ENCODE measurements around the gene MSLN. TPM values are rescaled to one million over a fixed set of nuclear protein-coding genes. Genes with fewer than 3 reads are reported as not detected.

The MSLN gene
- total RNA-seq, 1 donor from 2014 or later = 4.5 TPM

GRCh38 chr16:799948-800833 lies 39.7 kb downstream of the MSLN start, which contains the start of gene GNG13:
Gene GNG13 (minus strand): TSS chr16:800734. CDS start chr16:799077, 1,657 bp downstream.
- Histone ChIP-seq H3K27me3 (ENCODE audit: control insufficient read depth, insufficient read depth, low read length) (peaks cover 16% of the 10 kb centered on the region), H3K36me3 (ENCODE audit: control insufficient read depth, insufficient read depth, low read length) (no peaks in the 10 kb centered on the region), H3K4me3 (ENCODE audit: low read depth, low read length) (no peak within 1 kb of the TSS)
- TF ChIP-seq CTCF (IDR thresholded peaks at IDR 0.05; ENCODE audit: insufficient read depth, low read length, severe bottlenecking) = no peak
- no peak for FAIRE-seq
- no peak for DNase-seq (ENCODE audit: low read depth)

- peaks cover 16% of the 10 kb centered on the region for H3K27me3 ChIP-seq (ENCODE audit: control insufficient read depth, insufficient read depth, low read length)
- no peaks in the 10 kb centered on the region for H3K36me3 ChIP-seq (ENCODE audit: control insufficient read depth, insufficient read depth, low read length)
- no peak for DNase-seq (ENCODE audit: low read depth)
- no peak for FAIRE-seq
- TF ChIP-seq CTCF (IDR thresholded peaks at IDR 0.05; ENCODE audit: insufficient read depth, low read length, severe bottlenecking) = no peak
- H3K4me3 ChIP-seq (ENCODE audit: low read depth, low read length) = no peak overlapping the region
These were observed 40.4 kb downstream of the MSLN start for GRCh38 chr16:800834-801511.

GRCh38 chr16:801584-802363 lies 41.2 kb downstream of the MSLN start:
- FAIRE-seq = no peak
- peaks cover 16% of the 10 kb centered on the region for H3K27me3 ChIP-seq (ENCODE audit: control insufficient read depth, insufficient read depth, low read length)
- H3K36me3 ChIP-seq (ENCODE audit: control insufficient read depth, insufficient read depth, low read length) = no peaks in the 10 kb centered on the region
- no peak overlapping the region for H3K4me3 ChIP-seq (ENCODE audit: low read depth, low read length)
- no peak for TF ChIP-seq CTCF (IDR thresholded peaks at IDR 0.05; ENCODE audit: insufficient read depth, low read length, severe bottlenecking)
- no peak for DNase-seq (ENCODE audit: low read depth)

GRCh38 chr16:802461-802860 lies 41.9 kb downstream of the MSLN start:
- FAIRE-seq = no peak
- H3K36me3 ChIP-seq (ENCODE audit: control insufficient read depth, insufficient read depth, low read length) = no peaks in the 10 kb centered on the region
- no peak for TF ChIP-seq CTCF (IDR thresholded peaks at IDR 0.05; ENCODE audit: insufficient read depth, low read length, severe bottlenecking)
- no peak overlapping the region for H3K4me3 ChIP-seq (ENCODE audit: low read depth, low read length)
- H3K27me3 ChIP-seq (ENCODE audit: control insufficient read depth, insufficient read depth, low read length) = peaks cover 16% of the 10 kb centered on the region
- no peak for DNase-seq (ENCODE audit: low read depth)

GRCh38 chr16:802914-803753 lies 42.6 kb downstream of the MSLN start:
- TF ChIP-seq CTCF (IDR thresholded peaks at IDR 0.05; ENCODE audit: insufficient read depth, low read length, severe bottlenecking) = no peak
- FAIRE-seq (no peak), DNase-seq (ENCODE audit: low read depth) (no peak)
- Histone ChIP-seq H3K36me3 (ENCODE audit: control insufficient read depth, insufficient read depth, low read length) (no peaks in the 10 kb centered on the region), H3K4me3 (ENCODE audit: low read depth, low read length) (no peak overlapping the region), H3K27me3 (ENCODE audit: control insufficient read depth, insufficient read depth, low read length) (peaks cover 16% of the 10 kb centered on the region)
